ENCODE results near the gene DOK3. TPM values are rescaled to one million over a fixed set of nuclear protein-coding genes. Genes with fewer than 3 reads are reported as not detected.

The DOK3 gene
- total RNA-seq, 1 donor from 2014 or later = 1.1 TPM

DNA sequence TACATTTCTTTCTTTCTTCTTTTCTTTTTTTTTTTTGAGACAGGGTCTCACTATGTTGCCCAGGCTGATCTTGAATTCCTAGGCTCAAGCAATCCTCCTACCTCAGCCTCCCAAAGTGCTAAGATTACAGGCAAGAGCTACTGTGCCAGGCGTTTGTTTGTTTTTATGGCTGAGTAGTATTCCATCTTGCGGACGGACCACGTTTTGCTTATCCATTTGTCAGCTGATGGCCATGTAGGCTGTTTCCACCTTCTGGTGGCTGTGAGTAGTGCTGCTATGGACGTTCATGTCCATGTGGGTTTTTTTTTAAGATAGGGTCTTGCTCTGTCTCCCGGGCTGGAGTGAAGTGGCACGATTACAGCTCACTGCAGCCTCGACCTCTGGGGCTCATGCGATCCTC lies 2.5 kb downstream of the DOK3 start:
- TF ChIP-seq, protein P1, sequence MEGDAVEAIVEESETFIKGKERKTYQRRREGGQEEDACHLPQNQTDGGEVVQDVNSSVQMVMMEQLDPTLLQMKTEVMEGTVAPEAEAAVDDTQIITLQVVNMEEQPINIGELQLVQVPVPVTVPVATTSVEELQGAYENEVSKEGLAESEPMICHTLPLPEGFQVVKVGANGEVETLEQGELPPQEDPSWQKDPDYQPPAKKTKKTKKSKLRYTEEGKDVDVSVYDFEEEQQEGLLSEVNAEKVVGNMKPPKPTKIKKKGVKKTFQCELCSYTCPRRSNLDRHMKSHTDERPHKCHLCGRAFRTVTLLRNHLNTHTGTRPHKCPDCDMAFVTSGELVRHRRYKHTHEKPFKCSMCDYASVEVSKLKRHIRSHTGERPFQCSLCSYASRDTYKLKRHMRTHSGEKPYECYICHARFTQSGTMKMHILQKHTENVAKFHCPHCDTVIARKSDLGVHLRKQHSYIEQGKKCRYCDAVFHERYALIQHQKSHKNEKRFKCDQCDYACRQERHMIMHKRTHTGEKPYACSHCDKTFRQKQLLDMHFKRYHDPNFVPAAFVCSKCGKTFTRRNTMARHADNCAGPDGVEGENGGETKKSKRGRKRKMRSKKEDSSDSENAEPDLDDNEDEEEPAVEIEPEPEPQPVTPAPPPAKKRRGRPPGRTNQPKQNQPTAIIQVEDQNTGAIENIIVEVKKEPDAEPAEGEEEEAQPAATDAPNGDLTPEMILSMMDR (IDR thresholded peaks at IDR 0.05; ENCODE audit: insufficient read depth, low read length, poor library complexity, severe bottlenecking) = no peak
- DNase-seq (ENCODE audit: low read depth) = no peak
- Histone ChIP-seq H3K4me3 (ENCODE audit: low read depth, low read length) (no peak overlapping the region), H3K36me3 (ENCODE audit: control insufficient read depth, insufficient read depth, low read length) (no peaks in the 10 kb centered on the region), H3K27me3 (ENCODE audit: control insufficient read depth, insufficient read depth, low read length) (no peaks in the 10 kb centered on the region)

DNA sequence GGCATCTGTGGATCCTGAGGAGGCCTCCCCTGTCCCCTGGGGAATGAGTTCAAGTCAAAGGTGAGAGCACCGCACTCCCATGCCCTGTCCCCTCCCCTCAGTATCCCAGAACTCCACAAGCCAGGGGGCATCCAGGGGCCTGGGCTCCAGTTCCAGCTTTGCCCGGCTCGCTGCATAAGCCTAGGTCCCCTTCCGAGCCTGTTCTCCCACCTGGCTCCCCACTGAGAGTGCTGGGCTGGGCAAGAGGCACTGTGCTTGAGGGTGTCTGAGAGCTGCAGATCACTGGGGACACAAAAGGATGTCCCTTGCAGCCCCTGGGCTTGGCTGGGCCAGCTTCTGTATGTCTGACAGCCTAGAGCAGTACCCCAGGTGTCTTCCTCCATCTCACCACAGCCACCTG lies 4.6 kb downstream of the DOK3 start:
- Histone ChIP-seq H3K27me3 (ENCODE audit: control insufficient read depth, insufficient read depth, low read length) (no peaks in the 10 kb centered on the region), H3K4me3 (ENCODE audit: low read depth, low read length) (no peak overlapping the region), H3K36me3 (ENCODE audit: control insufficient read depth, insufficient read depth, low read length) (no peaks in the 10 kb centered on the region)
- DNase-seq (ENCODE audit: low read depth) = no peak
- TF ChIP-seq, protein P1 (IDR thresholded peaks at IDR 0.05; ENCODE audit: insufficient read depth, low read length, poor library complexity, severe bottlenecking) = no peak

DNA sequence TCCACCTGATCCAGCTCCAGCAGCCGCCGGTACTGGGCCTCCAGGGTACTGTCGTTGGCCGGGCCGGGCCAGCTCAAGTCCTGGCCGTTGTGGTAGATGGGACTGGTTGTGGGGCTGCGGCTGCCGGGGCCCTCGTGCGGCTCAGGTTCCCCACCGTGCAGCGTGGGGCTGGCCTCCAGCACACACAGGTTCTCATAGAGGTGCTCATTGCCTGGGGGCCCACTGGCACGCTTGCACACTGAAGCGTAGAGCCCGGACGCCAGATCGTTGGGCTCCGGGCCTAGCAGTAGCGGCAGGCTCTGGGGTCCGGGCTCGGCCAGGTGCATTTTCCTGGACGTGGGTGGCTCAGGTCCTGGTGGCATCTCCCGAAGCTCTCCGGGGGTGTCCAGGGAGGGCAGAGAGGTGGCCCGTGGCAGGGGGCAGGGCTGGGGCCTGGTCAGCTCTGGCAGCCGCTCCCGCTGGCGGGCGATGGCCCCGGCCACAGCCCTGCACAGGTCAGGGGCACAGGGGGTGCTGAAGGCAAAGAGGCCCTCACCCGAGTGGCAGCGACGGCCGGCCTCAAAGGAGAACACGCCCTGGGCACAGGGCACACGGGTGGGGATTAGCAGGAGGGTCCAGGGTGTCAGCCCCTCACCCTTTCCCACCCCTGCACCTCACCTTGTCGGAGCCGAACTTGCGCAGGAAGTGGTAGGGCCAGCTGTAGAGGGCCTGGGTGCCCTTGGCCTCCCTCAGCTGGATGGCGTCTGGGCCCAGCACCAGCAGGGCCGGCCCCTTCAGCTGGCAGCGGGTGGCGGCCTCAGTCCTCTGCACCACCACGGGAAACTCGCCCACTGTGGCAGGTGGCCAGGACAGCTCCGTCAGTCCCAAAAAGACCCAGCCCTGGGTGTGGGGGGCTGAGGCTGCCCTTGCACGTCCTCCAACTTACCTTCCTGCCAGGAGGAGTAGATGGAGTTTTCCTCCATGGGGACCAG lies 5.3 kb downstream of the DOK3 start:
- Histone ChIP-seq H3K4me3 (ENCODE audit: low read depth, low read length) (no peak overlapping the region), H3K36me3 (ENCODE audit: control insufficient read depth, insufficient read depth, low read length) (no peaks in the 10 kb centered on the region), H3K27me3 (ENCODE audit: control insufficient read depth, insufficient read depth, low read length) (no peaks in the 10 kb centered on the region)
- DNase-seq (ENCODE audit: low read depth) = no peak
- TF ChIP-seq, protein P1 (IDR thresholded peaks at IDR 0.05; ENCODE audit: insufficient read depth, low read length, poor library complexity, severe bottlenecking) = no peak

DNA sequence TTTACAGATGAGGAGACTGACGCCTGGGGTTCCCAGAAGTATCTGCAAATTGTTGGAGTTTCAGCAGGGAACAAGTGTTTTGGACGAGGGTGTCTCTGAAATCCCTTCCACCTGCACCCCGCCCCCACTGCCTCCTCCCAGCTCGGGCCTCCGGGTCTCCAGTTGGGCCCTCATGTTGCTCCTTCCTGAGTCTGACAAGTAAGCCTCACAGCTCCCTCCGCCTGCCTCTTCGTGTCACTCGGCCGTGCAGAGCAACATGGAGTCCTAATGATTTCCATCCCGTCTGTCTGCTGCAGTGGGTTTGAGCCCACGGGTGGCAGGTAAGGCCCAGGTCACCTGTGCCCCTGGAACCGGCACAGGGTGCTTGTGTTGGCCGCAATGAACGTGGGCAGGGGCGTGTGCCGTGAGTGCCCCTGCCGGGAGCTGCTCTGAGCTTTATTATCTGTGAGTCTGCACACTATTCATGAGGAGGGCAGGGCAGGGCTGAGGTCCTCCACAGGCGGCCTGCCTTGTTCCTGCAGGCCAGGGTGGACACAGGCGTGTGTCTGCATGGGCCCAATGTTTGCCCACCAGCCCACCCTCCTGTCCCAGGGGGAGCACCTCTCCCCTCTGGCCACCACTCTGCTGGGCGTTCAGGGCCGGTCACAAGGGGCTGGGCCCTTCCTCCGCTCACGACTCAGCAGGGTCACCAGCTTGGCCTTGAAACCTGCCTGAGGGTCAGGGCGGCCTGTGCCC lies 6.1 kb downstream of the DOK3 start:
- TF ChIP-seq, protein P1 (IDR thresholded peaks at IDR 0.05; ENCODE audit: insufficient read depth, low read length, poor library complexity, severe bottlenecking) = no peak
- H3K4me3 ChIP-seq (ENCODE audit: low read depth, low read length) = no peak overlapping the region
- no peak for DNase-seq (ENCODE audit: low read depth)

DNA sequence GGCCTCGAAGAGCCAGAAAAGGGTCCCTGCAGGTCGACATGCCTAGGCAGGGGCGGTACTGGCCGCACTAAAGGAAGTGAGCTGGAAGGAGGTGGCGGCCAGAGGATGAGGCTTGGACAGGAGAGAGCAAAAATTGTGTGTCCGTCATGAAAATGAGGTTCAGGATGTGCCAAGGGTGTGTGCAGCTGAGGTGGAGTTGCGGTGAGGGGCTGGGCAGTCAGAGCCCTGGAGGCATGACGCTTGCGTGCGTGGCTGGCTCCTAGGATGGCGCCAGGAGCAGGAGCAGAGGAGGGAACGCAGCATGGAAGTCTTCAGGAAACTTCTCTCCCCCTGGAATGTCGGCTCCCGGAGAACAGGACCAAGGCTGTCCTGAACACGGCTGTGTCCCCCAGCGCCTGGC lies 6.7 kb downstream of the DOK3 start:
- Histone ChIP-seq H3K4me3 (ENCODE audit: low read depth, low read length) (no peak overlapping the region), H3K27me3 (ENCODE audit: control insufficient read depth, insufficient read depth, low read length) (no peaks in the 10 kb centered on the region), H3K36me3 (ENCODE audit: control insufficient read depth, insufficient read depth, low read length) (no peaks in the 10 kb centered on the region)
- TF ChIP-seq, protein P1 (IDR thresholded peaks at IDR 0.05; ENCODE audit: insufficient read depth, low read length, poor library complexity, severe bottlenecking) = no peak
- no peak for DNase-seq (ENCODE audit: low read depth)

More for the DNA sequence above, 6.1 kb downstream of the DOK3 start:
- Histone ChIP-seq H3K36me3 (ENCODE audit: control insufficient read depth, insufficient read depth, low read length) (no peaks in the 10 kb centered on the region), H3K27me3 (ENCODE audit: control insufficient read depth, insufficient read depth, low read length) (no peaks in the 10 kb centered on the region)
